Caco-2 (cell line): ENCODE results near the gene APOBEC3B. TPM values are rescaled to one million over a fixed set of nuclear protein-coding genes. Genes with fewer than 3 reads are reported as not detected.
"Not testable (repeated sequence)": the region's sequence is repeated elsewhere in the genome, so short reads cannot be mapped to it uniquely, and the experiment has no call there.

Source experiments
- BruUV-seq: library from RNA; stranded (reverse); fragments of 400-500 nt; replicated peaks from 2 replicates; lab custom pipeline; 2021; lab: Mats Ljungman, UMichigan
- CTCF ChIA-PET: fragments of 300-600 bp; sonication (Branson Sonifier 250); formaldehyde crosslinking; loops from one replicate; lab custom pipeline; 2022; ENCODE audit warnings: antibody characterized with exemption; lab: Charles Lee
- POLR2A ChIA-PET: fragments of 300-600 bp; sonication (Branson Sonifier 250); formaldehyde crosslinking; loops from one replicate; lab custom pipeline; 2022; ENCODE audit warnings: antibody characterized with exemption; lab: Charles Lee
- DNase-seq, 2 experiments: peaks; one replicate each; pipeline versions ENCODE4 v3.0.0 to v3.0.0-alpha.2; 2020 to 2022
- H3K27me3 ChIP-seq: replicated peaks from 2 replicates; pipeline ENCODE4 v1.6.0; 2011; ENCODE audit warnings: low read length; ENCODE audit not compliant: control insufficient read depth, insufficient read depth
- H3K36me3 ChIP-seq: 2 replicates; pipeline ENCODE4 v1.5.1; 2011; ENCODE audit warnings: low read length; ENCODE audit not compliant: control insufficient read depth, insufficient read depth
- H3K4me1 ChIP-seq: fragments of 250-450 bp; sonication (Bioruptor Pico); 2 replicates; pipeline ENCODE4 v1.5.1; 2020; ENCODE audit warnings: mild to moderate bottlenecking
- H3K4me3 ChIP-seq: 2 replicates; pipeline ENCODE4 v1.5.1; 2011; ENCODE audit warnings: low read depth, mild to moderate bottlenecking, control low read depth, low read length
- H3K9me3 ChIP-seq: fragments of 250-450 bp; sonication (Bioruptor Pico); 2 replicates; pipeline ENCODE4 v1.5.1; 2020; ENCODE audit warnings: mild to moderate bottlenecking, moderate library complexity
- H3K27ac Mint-ChIP-seq: one replicate; pipeline ENCODE4 v1.8.0; 2022; ENCODE audit warnings: mixed read lengths; ENCODE audit not compliant: unreplicated experiment
- H3K27me3 Mint-ChIP-seq: one replicate; pipeline ENCODE4 v1.8.0; 2022; ENCODE audit warnings: mixed read lengths; ENCODE audit not compliant: insufficient read depth, unreplicated experiment
- H3K36me3 Mint-ChIP-seq: one replicate; pipeline ENCODE4 v1.8.0; 2022; ENCODE audit warnings: mild to moderate bottlenecking, mixed read lengths; ENCODE audit not compliant: insufficient read depth, unreplicated experiment
- H3K4me1 Mint-ChIP-seq: one replicate; pipeline ENCODE4 v1.8.0; 2022; ENCODE audit warnings: low read depth, mixed read lengths; ENCODE audit not compliant: unreplicated experiment
- H3K4me3 Mint-ChIP-seq: one replicate; pipeline ENCODE4 v1.8.0; 2022; ENCODE audit warnings: mild to moderate bottlenecking, moderate library complexity, mixed read lengths; ENCODE audit not compliant: unreplicated experiment
- H3K9me3 Mint-ChIP-seq: one replicate; pipeline ENCODE4 v1.8.0; 2022; ENCODE audit warnings: mixed read lengths; ENCODE audit not compliant: unreplicated experiment
- intact Hi-C: fragments of 100-400 bp; cut with micrococcal nuclease; formaldehyde crosslinking; loops from one replicate; pipeline ENCODE4 v1.10.0; 2022; ENCODE audit not compliant: unreplicated experiment
- total RNA-seq: library from RNA; stranded (reverse); gene quantifications from 2 replicates; pipeline ENCODE4 v1.2.3, GENCODE V29; 2022
- TF ChIP-seq, protein P1 (sequence below), 2 experiments: fragments of 200-600 bp in 1 of 2; IDR thresholded peaks; 1 replicate in 1 of 2; 2 replicates in 1 of 2; pipeline versions ENCODE4 v1.5.1 to v1.8.0; 2011 to 2022; ENCODE audit warnings: antibody characterized with exemption in 1 of 2, control low read depth in 1 of 2, inconsistent platforms in 1 of 2, low read depth in 1 of 2, low read length in 1 of 2, mild to moderate bottlenecking in 1 of 2, moderate library complexity in 1 of 2; ENCODE audit not compliant: insufficient read depth in 1 of 2, severe bottlenecking in 1 of 2, unreplicated experiment in 1 of 2

Gene APOBEC3B
- total RNA-seq, 1 experiment from 2014 or later, result 55.8 TPM

GRCh38 chr22:39012533-39013511 is 30.7 kb downstream of the APOBEC3B start:
- Mint-ChIP-seq H3K27me3 (no peaks in the 10 kb centered on the region), H3K27ac (no peak overlapping the region), H3K4me3 (no peak overlapping the region), H3K4me1 (peaks cover 30% of the 10 kb centered on the region), H3K36me3 (peaks cover 5% of the 10 kb centered on the region), H3K9me3 (no peaks in the 10 kb centered on the region)
- no peak for DNase-seq
- intact Hi-C loops, result no loop called here
- Histone ChIP-seq H3K4me3 (no peak overlapping the region), H3K4me1 (peaks cover 21% of the 10 kb centered on the region), H3K9me3 (no peaks in the 10 kb centered on the region), H3K36me3 (no peaks in the 10 kb centered on the region), H3K27me3 (no peaks in the 10 kb centered on the region)
- no TSS peak for BruUV-seq
- CTCF ChIA-PET, result no interaction called here
- TF ChIP-seq, protein P1, sequence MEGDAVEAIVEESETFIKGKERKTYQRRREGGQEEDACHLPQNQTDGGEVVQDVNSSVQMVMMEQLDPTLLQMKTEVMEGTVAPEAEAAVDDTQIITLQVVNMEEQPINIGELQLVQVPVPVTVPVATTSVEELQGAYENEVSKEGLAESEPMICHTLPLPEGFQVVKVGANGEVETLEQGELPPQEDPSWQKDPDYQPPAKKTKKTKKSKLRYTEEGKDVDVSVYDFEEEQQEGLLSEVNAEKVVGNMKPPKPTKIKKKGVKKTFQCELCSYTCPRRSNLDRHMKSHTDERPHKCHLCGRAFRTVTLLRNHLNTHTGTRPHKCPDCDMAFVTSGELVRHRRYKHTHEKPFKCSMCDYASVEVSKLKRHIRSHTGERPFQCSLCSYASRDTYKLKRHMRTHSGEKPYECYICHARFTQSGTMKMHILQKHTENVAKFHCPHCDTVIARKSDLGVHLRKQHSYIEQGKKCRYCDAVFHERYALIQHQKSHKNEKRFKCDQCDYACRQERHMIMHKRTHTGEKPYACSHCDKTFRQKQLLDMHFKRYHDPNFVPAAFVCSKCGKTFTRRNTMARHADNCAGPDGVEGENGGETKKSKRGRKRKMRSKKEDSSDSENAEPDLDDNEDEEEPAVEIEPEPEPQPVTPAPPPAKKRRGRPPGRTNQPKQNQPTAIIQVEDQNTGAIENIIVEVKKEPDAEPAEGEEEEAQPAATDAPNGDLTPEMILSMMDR (IDR thresholded peaks at IDR 0.05; ENCODE audit: insufficient read depth in 1 of 2, low read depth in 1 of 2, low read length in 1 of 2, severe bottlenecking in 1 of 2, unreplicated experiment in 1 of 2), result no peak
- POLR2A ChIA-PET, result no interaction called here

DNA sequence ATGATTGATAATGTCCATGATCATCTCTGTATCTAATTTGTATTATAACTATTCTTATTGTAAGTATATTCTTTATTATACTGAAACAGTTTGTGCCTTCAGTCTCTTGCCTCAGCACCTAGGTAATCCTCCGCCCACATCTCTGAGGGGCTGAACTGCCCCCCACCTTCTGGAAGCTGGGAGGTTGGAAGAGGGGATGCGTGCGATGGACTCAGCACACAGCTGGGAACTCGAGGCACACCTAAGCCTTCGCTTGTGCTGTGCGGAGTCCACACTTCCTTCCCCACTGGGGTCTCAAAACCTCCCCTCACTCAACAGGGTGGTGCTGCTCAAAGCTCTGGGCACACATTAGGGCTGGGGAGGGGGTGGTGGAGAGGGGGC is 31.4 kb downstream of the APOBEC3B start:
- POLR2A ChIA-PET, result not testable (repeated sequence)
- H3K4me3 Mint-ChIP-seq, result peak overlapping the region; percentile 81

GRCh38 chr22:39013942-39014722 is 32.0 kb downstream of the APOBEC3B start, which contains the start of gene APOBEC3C:
TSS of gene APOBEC3C (plus strand) at chr22:39014257. CDS start at chr22:39014363, 106 bp downstream.
- ChIA-PET CTCF (interaction anchor here (0.9 kb wide), 2 partner anchors 97 to 144 kb away, joined by 3 to 4 read pairs; no protein-coding TSS in a partner anchor), POLR2A (no interaction called here)
- intact Hi-C loops, result loop anchor here (1.0 kb wide), 1 partner anchor 104 kb away; no protein-coding TSS in a partner anchor
- TSS peak; percentile 38 for BruUV-seq
- Mint-ChIP-seq H3K4me1 (peaks cover 30% of the 10 kb centered on the region), H3K36me3 (peaks cover 5% of the 10 kb centered on the region), H3K9me3 (no peaks in the 10 kb centered on the region), H3K4me3 (peak within 1 kb of the TSS; percentile 81), H3K27ac (peak within 1 kb of the TSS; percentile 85), H3K27me3 (no peaks in the 10 kb centered on the region)
- H3K9me3 ChIP-seq, result no peaks in the 10 kb centered on the region
- H3K4me1 ChIP-seq, result peaks cover 21% of the 10 kb centered on the region
- DNase-seq, result peak; percentile 81 to 87
- H3K27me3 ChIP-seq, result no peaks in the 10 kb centered on the region
- no peaks in the 10 kb centered on the region for H3K36me3 ChIP-seq
- TF ChIP-seq, protein P1 (IDR thresholded peaks at IDR 0.05; ENCODE audit: insufficient read depth in 1 of 2, low read depth in 1 of 2, low read length in 1 of 2, severe bottlenecking in 1 of 2, unreplicated experiment in 1 of 2), result no peak
- H3K4me3 ChIP-seq, result peak within 1 kb of the TSS; percentile 41

More for the DNA sequence above, 31.4 kb downstream of the APOBEC3B start:
- intact Hi-C loops, H3K9me3 Mint-ChIP-seq, CTCF ChIA-PET, H3K27me3 ChIP-seq, H3K27me3 Mint-ChIP-seq, DNase-seq, H3K36me3 Mint-ChIP-seq, H3K9me3 ChIP-seq, H3K36me3 ChIP-seq, BruUV-seq, H3K4me3 ChIP-seq: not testable (repeated sequence)
- Mint-ChIP-seq H3K27ac (peak overlapping the region; percentile 85), H3K4me1 (peaks cover 30% of the 10 kb centered on the region)
- peaks cover 21% of the 10 kb centered on the region for H3K4me1 ChIP-seq

DNA sequence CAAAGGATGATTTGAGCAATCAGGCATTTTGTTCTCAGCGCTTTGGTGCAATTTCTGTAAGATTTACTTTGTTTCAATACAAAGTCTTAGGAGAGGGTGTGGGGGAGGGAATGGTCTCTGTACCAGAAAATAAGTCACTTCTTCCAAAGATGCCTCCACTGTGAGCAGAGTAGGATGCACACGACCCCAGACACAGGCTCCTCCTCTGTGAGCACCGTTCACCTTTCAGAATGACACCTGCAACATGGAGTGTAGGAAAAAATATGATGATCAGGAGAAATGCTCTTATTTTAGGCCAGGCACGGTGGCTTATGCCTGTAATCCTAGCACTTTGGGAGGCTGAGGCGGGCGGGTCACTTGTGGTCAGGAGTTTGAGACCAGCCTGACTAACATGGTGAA is 32.6 kb downstream of the APOBEC3B start:
- Histone ChIP-seq H3K4me3 (peak overlapping the region; percentile 41), H3K4me1 (peaks cover 21% of the 10 kb centered on the region)
- H3K27me3 ChIP-seq, H3K36me3 ChIP-seq, DNase-seq, POLR2A ChIA-PET, H3K36me3 Mint-ChIP-seq, H3K9me3 ChIP-seq, BruUV-seq, H3K27me3 Mint-ChIP-seq, H3K9me3 Mint-ChIP-seq: not testable (repeated sequence)
- CTCF ChIA-PET, result interaction anchor here (0.9 kb wide), 2 partner anchors 96 to 145 kb away, joined by 3 to 4 read pairs; no protein-coding TSS in a partner anchor
- Mint-ChIP-seq H3K4me1 (peaks cover 30% of the 10 kb centered on the region), H3K4me3 (peak overlapping the region; percentile 81), H3K27ac (peak overlapping the region; percentile 85)
- intact Hi-C loops, result loop anchor here (1.0 kb wide), 1 partner anchor 104 kb away; no protein-coding TSS in a partner anchor
